Stimulated activated CD4-positive, alpha-beta T cell treated with anti-CD3 and anti-CD28 coated beads, Interleukin-15, amount 100 ng/mL, for 48 hours (primary cell): ENCODE data around the gene LINC00237.
A peak's percentile ranks its signal among the peaks of the same experiment; 100 is the strongest.

Experiments
- DNase-seq, 2 donors: peaks; one replicate each; pipeline ENCODE4 v3.0.0-alpha.2; 2020; ENCODE audit warnings: low read depth in 2 of 2

The LINC00237 gene

GRCh38 chr20:21049305-21049828 is 56.8 kb downstream of the LINC00237 start:
- DNase-seq = no peak

GRCh38 chr20:21048841-21049273 is 57.3 kb downstream of the LINC00237 start:
- DNase-seq = peak in 1 of 2 donors; percentile 47

- DNase-seq = no peak
These were observed 58.2 kb downstream of the LINC00237 start for GRCh38 chr20:21047981-21048380.

GRCh38 chr20:21046413-21047070 is 59.6 kb downstream of the LINC00237 start:
- no peak for DNase-seq
